KOPT-K1 (cell line): Measurements from ENCODE around the gene PCLO.
"Not testable (repeated sequence)": the region's sequence is repeated elsewhere in the genome, so short reads cannot be mapped to it uniquely, and the experiment has no call there.

ENCODE experiments used
- H3K27ac ChIP-seq: fragments of 200-600 bp; sonication (generic); 2 replicates; pipeline ENCODE4 v1.5.1; 2016; ENCODE audit warnings: antibody characterized with exemption, mild to moderate bottlenecking, low read depth, low read length; ENCODE audit not compliant: poor library complexity, severe bottlenecking
- H3K36me3 ChIP-seq: fragments of 200-600 bp; sonication (generic); 2 replicates; pipeline ENCODE4 v1.5.1; 2017; ENCODE audit warnings: antibody characterized with exemption, mild to moderate bottlenecking, low read length, moderate library complexity; ENCODE audit not compliant: insufficient read depth
- H3K9me3 ChIP-seq: fragments of 200-600 bp; sonication (generic); 2 replicates; pipeline ENCODE4 v1.5.1; 2017; ENCODE audit warnings: antibody characterized with exemption, low read length, mild to moderate bottlenecking; ENCODE audit not compliant: insufficient read depth, poor library complexity, severe bottlenecking

Gene PCLO

GRCh38 chr7:82741493-82741892, 421.2 kb downstream of the PCLO start:
- Histone ChIP-seq H3K27ac (no peak overlapping the region), H3K9me3 (no peaks in the 10 kb centered on the region), H3K36me3 (no peaks in the 10 kb centered on the region)

GRCh38 chr7:82740246-82740848, 422.3 kb downstream of the PCLO start:
- no peaks in the 10 kb centered on the region for H3K36me3 ChIP-seq
- H3K27ac ChIP-seq, result no peak overlapping the region

GRCh38 chr7:82736633-82737032, 426.1 kb downstream of the PCLO start:
- H3K27ac ChIP-seq, result no peak overlapping the region
- H3K36me3 ChIP-seq, result no peaks in the 10 kb centered on the region
- no peaks in the 10 kb centered on the region for H3K9me3 ChIP-seq

More at GRCh38 chr7:82740246-82740848, 422.3 kb downstream of the PCLO start:
- no peaks in the 10 kb centered on the region for H3K9me3 ChIP-seq

- Histone ChIP-seq H3K27ac (no peak overlapping the region), H3K36me3 (no peaks in the 10 kb centered on the region)
These were observed 430.0 kb downstream of the PCLO start for GRCh38 chr7:82732677-82733076.

GRCh38 chr7:82729172-82730030, 433.3 kb downstream of the PCLO start:
- Histone ChIP-seq H3K36me3 (no peaks in the 10 kb centered on the region), H3K9me3 (no peaks in the 10 kb centered on the region), H3K27ac (no peak overlapping the region)

More at GRCh38 chr7:82732677-82733076, 430.0 kb downstream of the PCLO start:
- H3K9me3 ChIP-seq, result no peaks in the 10 kb centered on the region

GRCh38 chr7:82726038-82726800, 436.5 kb downstream of the PCLO start:
- Histone ChIP-seq H3K9me3 (no peaks in the 10 kb centered on the region), H3K27ac (no peak overlapping the region), H3K36me3 (no peaks in the 10 kb centered on the region)

GRCh38 chr7:82723411-82723810, 439.3 kb downstream of the PCLO start:
- H3K36me3 ChIP-seq, result no peaks in the 10 kb centered on the region
- no peaks in the 10 kb centered on the region for H3K9me3 ChIP-seq
- H3K27ac ChIP-seq, result no peak overlapping the region

GRCh38 chr7:82722946-82723345, 439.7 kb downstream of the PCLO start:
- Histone ChIP-seq H3K27ac (no peak overlapping the region), H3K9me3 (no peaks in the 10 kb centered on the region), H3K36me3 (no peaks in the 10 kb centered on the region)

- H3K27ac ChIP-seq, result no peak overlapping the region
- H3K9me3 ChIP-seq, result no peaks in the 10 kb centered on the region
- no peaks in the 10 kb centered on the region for H3K36me3 ChIP-seq
These were observed 447.3 kb downstream of the PCLO start for GRCh38 chr7:82715344-82715743.

GRCh38 chr7:82714883-82715282, 447.8 kb downstream of the PCLO start:
- H3K27ac ChIP-seq, result no peak overlapping the region
- no peaks in the 10 kb centered on the region for H3K9me3 ChIP-seq
- no peaks in the 10 kb centered on the region for H3K36me3 ChIP-seq

GRCh38 chr7:82713506-82713905, 449.2 kb downstream of the PCLO start:
- Histone ChIP-seq H3K27ac (no peak overlapping the region), H3K36me3 (no peaks in the 10 kb centered on the region), H3K9me3 (no peaks in the 10 kb centered on the region)

- H3K27ac ChIP-seq, H3K9me3 ChIP-seq, H3K36me3 ChIP-seq: not testable (repeated sequence)
These were observed 456.3 kb downstream of the PCLO start for GRCh38 chr7:82706344-82706743.

GRCh38 chr7:82705517-82706260, 457.0 kb downstream of the PCLO start:
- H3K36me3 ChIP-seq, result no peaks in the 10 kb centered on the region
- H3K27ac ChIP-seq, result no peak overlapping the region
- H3K9me3 ChIP-seq, result no peaks in the 10 kb centered on the region

GRCh38 chr7:82704121-82704520, 458.6 kb downstream of the PCLO start:
- no peak overlapping the region for H3K27ac ChIP-seq

More at GRCh38 chr7:82704121-82704520, 458.6 kb downstream of the PCLO start:
- H3K36me3 ChIP-seq, result no peaks in the 10 kb centered on the region
- no peaks in the 10 kb centered on the region for H3K9me3 ChIP-seq
